Activated CD8-positive, alpha-beta memory T cell treated with anti-CD3 and anti-CD28 coated beads for 1 hour (primary cell): ENCODE measurements around the gene ARL11.
A peak's percentile ranks its signal among the peaks of the same experiment; 100 is the strongest.
"Not testable (repeated sequence)": the region's sequence is repeated elsewhere in the genome, so short reads cannot be mapped to it uniquely, and the experiment has no call there.

Experiments used
- DNase-seq, 2 donors: peaks; one replicate each; pipeline ENCODE4 v3.0.0-alpha.2; 2020; ENCODE audit warnings: low read depth in 1 of 2; ENCODE audit errors: extremely low read depth in 1 of 2

ARL11 gene

GRCh38 chr13:49612042-49612441, 16.3 kb upstream of the ARL11 start:
- DNase-seq: not testable (repeated sequence)

GRCh38 chr13:49615836-49616675, 12.3 kb upstream of the ARL11 start:
- no peak for DNase-seq

GRCh38 chr13:49616676-49617065, 11.6 kb upstream of the ARL11 start:
- DNase-seq: no peak

- no peak for DNase-seq
Observed at GRCh38 chr13:49620170-49620621, 8.1 kb upstream of the ARL11 start.

- DNase-seq: no peak
Observed at GRCh38 chr13:49622174-49622946, 5.9 kb upstream of the ARL11 start.

GRCh38 chr13:49624229-49624628, 4.1 kb upstream of the ARL11 start:
- DNase-seq: no peak

- no peak for DNase-seq
Observed at GRCh38 chr13:49625392-49626079, 2.8 kb upstream of the ARL11 start.

- DNase-seq: no peak
Observed at GRCh38 chr13:49629196-49629938, 1.1 kb downstream of the ARL11 start.

GRCh38 chr13:49629947-49630346, 1.6 kb downstream of the ARL11 start:
- DNase-seq: no peak

GRCh38 chr13:49630580-49630979, 2.3 kb downstream of the ARL11 start:
- DNase-seq: no peak

- DNase-seq: no peak
Observed at GRCh38 chr13:49632156-49632555, 3.8 kb downstream of the ARL11 start.

GRCh38 chr13:49633710-49634109, 5.4 kb downstream of the ARL11 start:
- no peak for DNase-seq

- DNase-seq: peak in 1 of 2 donors; percentile 5
Observed at GRCh38 chr13:49635599-49636433, 7.5 kb downstream of the ARL11 start.

- no peak for DNase-seq
Observed at GRCh38 chr13:49636705-49637104, 8.4 kb downstream of the ARL11 start.

GRCh38 chr13:49638030-49638743, 9.9 kb downstream of the ARL11 start:
- DNase-seq: no peak

GRCh38 chr13:49638744-49639072, 10.4 kb downstream of the ARL11 start:
- no peak for DNase-seq

- DNase-seq: no peak
Observed at GRCh38 chr13:49641801-49642291, 13.5 kb downstream of the ARL11 start.

- no peak for DNase-seq
Observed at GRCh38 chr13:49643035-49643646, 14.8 kb downstream of the ARL11 start.

GRCh38 chr13:49645451-49645850, 17.1 kb downstream of the ARL11 start:
- DNase-seq: no peak
